ENCODE results near the gene UBE2B. TPM values are rescaled to one million over a fixed set of nuclear protein-coding genes. Genes with fewer than 3 reads are reported as not detected.
"Not testable (repeated sequence)": the region's sequence is repeated elsewhere in the genome, so short reads cannot be mapped to it uniquely, and the experiment has no call there.

UBE2B gene
- total RNA-seq, 2 experiments from 2014 or later = 7.6 to 70.3 TPM

GRCh38 chr5:134371834-134372340, 518 bp downstream of the UBE2B start:
- peaks cover 37% of the 10 kb centered on the region for H3K79me2 ChIP-seq (ENCODE audit: insufficient read depth, low read depth, low read length)
- POLR2A ChIA-PET = interaction anchor here (0.7 to 1.8 kb wide), 7 partner anchors 9 to 215 kb away, joined by 3 to 9 read pairs (median 4); partner anchors contain the start of genes PPP2CA and SKP1

GRCh38 chr5:134373633-134374032, 2.3 kb downstream of the UBE2B start:
- H3K9me3 ChIP-seq (ENCODE audit: low read length); H2AFZ ChIP-seq (ENCODE audit: low read length); DNase-seq (ENCODE audit: low spot score); H3K4me3 ChIP-seq (ENCODE audit: low read depth, low read length, poor library complexity, severe bottlenecking); BruUV-seq (replicated peaks); CTCF ChIA-PET (ENCODE audit: unreplicated experiment); POLR2A ChIA-PET; H4K20me1 ChIP-seq (ENCODE audit: insufficient read depth, low read length); H3K27ac ChIP-seq (ENCODE audit: low read depth, low read length, poor library complexity, severe bottlenecking); H3K9me2 ChIP-seq (ENCODE audit: insufficient read depth, low read length); H3K4me2 ChIP-seq (ENCODE audit: low read length): not testable (repeated sequence)
- Histone ChIP-seq H3K79me2 (ENCODE audit: insufficient read depth, low read depth, low read length) (peaks cover 37% of the 10 kb centered on the region), H3K36me3 (ENCODE audit: insufficient read depth, low read length) (peaks cover 34% of the 10 kb centered on the region; the same call in 1 of the 2 replicates), H3K4me1 (ENCODE audit: insufficient read depth, low read length, poor library complexity, severe bottlenecking) (peaks cover 17% of the 10 kb centered on the region)
- intact Hi-C loops (cut with micrococcal nuclease; ENCODE audit: unreplicated experiment) = loop anchor here (5.0 kb wide), 2 partner anchors 146 to 364 kb away; partner anchors contain the start of genes CAMLG and PPP2CA

More at GRCh38 chr5:134371834-134372340, 518 bp downstream of the UBE2B start:
- 0 out of 2 replicates have a peak, but pooled peaks have one; percentile 35 for TF ChIP-seq CTCF (conservative IDR thresholded peaks at IDR 0.05; ENCODE audit: low read length)
- no peak for TF ChIP-seq EZH2phosphoT487 (IDR thresholded peaks at IDR 0.05; ENCODE audit: borderline replicate concordance, low read depth, low read length)
- Histone ChIP-seq H3K4me2 (ENCODE audit: low read length) (peak overlapping the region; percentile 91), H3K36me3 (ENCODE audit: insufficient read depth, low read length) (peaks cover 24% of the 10 kb centered on the region; the same call in 1 of the 2 replicates), H3K4me1 (ENCODE audit: insufficient read depth, low read length, poor library complexity, severe bottlenecking) (peaks cover 23% of the 10 kb centered on the region), H3K27ac (ENCODE audit: low read depth, low read length, poor library complexity, severe bottlenecking) (peak overlapping the region; percentile 62), H3K9me3 (ENCODE audit: low read length) (no peaks in the 10 kb centered on the region), H4K20me1 (ENCODE audit: insufficient read depth, low read length) (peaks cover 7% of the 10 kb centered on the region; the same call in 1 of the 2 replicates), H3K9me2 (ENCODE audit: insufficient read depth, low read length) (no peaks in the 10 kb centered on the region), H3K4me3 (ENCODE audit: low read depth, low read length, poor library complexity, severe bottlenecking) (peak overlapping the region; percentile 80), H2AFZ (ENCODE audit: low read length) (peak overlapping the region; percentile 90; the same call in 1 of the 2 replicates)
- DNase-seq (ENCODE audit: low spot score) = peak; percentile 47
- intact Hi-C loops (cut with micrococcal nuclease; ENCODE audit: unreplicated experiment) = loop anchor here (1.0 to 5.0 kb wide), 6 partner anchors 145 to 365 kb away; partner anchors contain the start of genes CAMLG, PPP2CA, SAR1B and SKP1
- CTCF ChIA-PET (ENCODE audit: unreplicated experiment) = interaction anchor here (0.8 kb wide), 1 partner anchor 216 kb away, joined by 3 read pairs; no protein-coding TSS in a partner anchor
- BruUV-seq (replicated peaks) = no TSS peak

GRCh38 chr5:134374232-134374631, 2.9 kb downstream of the UBE2B start:
- H4K20me1 ChIP-seq (ENCODE audit: insufficient read depth, low read length) = peaks cover 7% of the 10 kb centered on the region; the same call in 1 of the 2 replicates
- H3K27ac ChIP-seq (ENCODE audit: low read depth, low read length, poor library complexity, severe bottlenecking) = no peak overlapping the region
- POLR2A ChIA-PET = interaction anchor here (1.1 kb wide), 1 partner anchor 171 kb away, joined by 3 read pairs; no protein-coding TSS in a partner anchor
- no peak overlapping the region for H3K4me2 ChIP-seq (ENCODE audit: low read length)
- H3K36me3 ChIP-seq (ENCODE audit: insufficient read depth, low read length) = peaks cover 34% of the 10 kb centered on the region; the same call in 1 of the 2 replicates
- H3K4me3 ChIP-seq (ENCODE audit: low read depth, low read length, poor library complexity, severe bottlenecking) = no peak overlapping the region
- no peaks in the 10 kb centered on the region for H3K9me2 ChIP-seq (ENCODE audit: insufficient read depth, low read length)
- intact Hi-C loops (cut with micrococcal nuclease; ENCODE audit: unreplicated experiment) = loop anchor here (5.0 kb wide), 2 partner anchors 147 to 363 kb away; partner anchors contain the start of genes CAMLG and PPP2CA
- H3K79me2 ChIP-seq (ENCODE audit: insufficient read depth, low read depth, low read length) = peaks cover 37% of the 10 kb centered on the region
- no peak for TF ChIP-seq EZH2phosphoT487 (IDR thresholded peaks at IDR 0.05; ENCODE audit: borderline replicate concordance, low read depth, low read length)
- peak; percentile 37; the same call in 1 of the 2 replicates for TF ChIP-seq CTCF (conservative IDR thresholded peaks at IDR 0.05; ENCODE audit: low read length)
- no peak overlapping the region for H2AFZ ChIP-seq (ENCODE audit: low read length)
- peaks cover 17% of the 10 kb centered on the region for H3K4me1 ChIP-seq (ENCODE audit: insufficient read depth, low read length, poor library complexity, severe bottlenecking)
- BruUV-seq (replicated peaks) = no TSS peak
- CTCF ChIA-PET (ENCODE audit: unreplicated experiment) = no interaction called here
- DNase-seq (ENCODE audit: low spot score) = peak; percentile 20
- no peaks in the 10 kb centered on the region for H3K9me3 ChIP-seq (ENCODE audit: low read length)
